Measurements from ENCODE around the gene SMIM24. TPM values are rescaled to one million over a fixed set of nuclear protein-coding genes. Genes with fewer than 3 reads are reported as not detected.

The SMIM24 gene
- total RNA-seq, 1 donor from 2014 or later: not detected

- no peak overlapping the region for H3K4me3 Mint-ChIP-seq (ENCODE audit: unreplicated experiment)
- H3K9me3 Mint-ChIP-seq (ENCODE audit: unreplicated experiment): no peaks in the 10 kb centered on the region
- peaks cover 4% of the 10 kb centered on the region for H3K36me3 Mint-ChIP-seq (ENCODE audit: low read depth, unreplicated experiment)
- TF ChIP-seq CTCF (IDR thresholded peaks at IDR 0.05; ENCODE audit: unreplicated experiment): no peak
- DNase-seq (ENCODE audit: low spot score): no peak
- no peak overlapping the region for H3K27ac Mint-ChIP-seq (ENCODE audit: unreplicated experiment)
- H3K4me1 Mint-ChIP-seq (ENCODE audit: unreplicated experiment): peaks cover 11% of the 10 kb centered on the region
- peaks cover 11% of the 10 kb centered on the region for H3K27me3 Mint-ChIP-seq (ENCODE audit: unreplicated experiment)
These were observed 21.5 kb upstream of the SMIM24 start for GRCh38 chr19:3501780-3502179.

- H3K27me3 Mint-ChIP-seq (ENCODE audit: unreplicated experiment): peaks cover 7% of the 10 kb centered on the region
- peak within 1 kb of the TSS; percentile 98 for H3K4me3 Mint-ChIP-seq (ENCODE audit: unreplicated experiment)
- DNase-seq (ENCODE audit: low spot score): peak; percentile 87
- H3K4me1 Mint-ChIP-seq (ENCODE audit: unreplicated experiment): peaks cover 11% of the 10 kb centered on the region
- H3K9me3 Mint-ChIP-seq (ENCODE audit: unreplicated experiment): no peaks in the 10 kb centered on the region
- H3K36me3 Mint-ChIP-seq (ENCODE audit: low read depth, unreplicated experiment): peaks cover 4% of the 10 kb centered on the region
- no peak for TF ChIP-seq CTCF (IDR thresholded peaks at IDR 0.05; ENCODE audit: unreplicated experiment)
- H3K27ac Mint-ChIP-seq (ENCODE audit: unreplicated experiment): peak within 1 kb of the TSS; percentile 98
These were observed 20.2 kb upstream of the SMIM24 start, which contains the start of gene DOHH for GRCh38 chr19:3500429-3501101. Gene DOHH, minus strand, starts transcription at chr19:3500674. Its CDS starts 3,860 bp downstream, at chr19:3496814.

- H3K27me3 Mint-ChIP-seq (ENCODE audit: unreplicated experiment): peaks cover 5% of the 10 kb centered on the region
- H3K4me1 Mint-ChIP-seq (ENCODE audit: unreplicated experiment): peaks cover 11% of the 10 kb centered on the region
- H3K27ac Mint-ChIP-seq (ENCODE audit: unreplicated experiment): peak overlapping the region; percentile 98
- H3K4me3 Mint-ChIP-seq (ENCODE audit: unreplicated experiment): peak overlapping the region; percentile 98
- TF ChIP-seq CTCF (IDR thresholded peaks at IDR 0.05; ENCODE audit: unreplicated experiment): no peak
- no peak for DNase-seq (ENCODE audit: low spot score)
- peaks cover 4% of the 10 kb centered on the region for H3K36me3 Mint-ChIP-seq (ENCODE audit: low read depth, unreplicated experiment)
- H3K9me3 Mint-ChIP-seq (ENCODE audit: unreplicated experiment): no peaks in the 10 kb centered on the region
These were observed 19.6 kb upstream of the SMIM24 start for GRCh38 chr19:3499738-3500428.

GRCh38 chr19:3497757-3498520 lies 17.6 kb upstream of the SMIM24 start:
- no peak overlapping the region for H3K4me3 Mint-ChIP-seq (ENCODE audit: unreplicated experiment)
- peaks cover 10% of the 10 kb centered on the region for H3K36me3 Mint-ChIP-seq (ENCODE audit: low read depth, unreplicated experiment)
- no peak overlapping the region for H3K27ac Mint-ChIP-seq (ENCODE audit: unreplicated experiment)
- DNase-seq (ENCODE audit: low spot score): no peak
- no peak for TF ChIP-seq CTCF (IDR thresholded peaks at IDR 0.05; ENCODE audit: unreplicated experiment)
- H3K27me3 Mint-ChIP-seq (ENCODE audit: unreplicated experiment): peaks cover 6% of the 10 kb centered on the region
- no peaks in the 10 kb centered on the region for H3K9me3 Mint-ChIP-seq (ENCODE audit: unreplicated experiment)
- H3K4me1 Mint-ChIP-seq (ENCODE audit: unreplicated experiment): peaks cover 6% of the 10 kb centered on the region

Measured in endothelial cell (in vitro differentiated cells).